ENCODE measurements around the gene GSTM2.

DNA sequence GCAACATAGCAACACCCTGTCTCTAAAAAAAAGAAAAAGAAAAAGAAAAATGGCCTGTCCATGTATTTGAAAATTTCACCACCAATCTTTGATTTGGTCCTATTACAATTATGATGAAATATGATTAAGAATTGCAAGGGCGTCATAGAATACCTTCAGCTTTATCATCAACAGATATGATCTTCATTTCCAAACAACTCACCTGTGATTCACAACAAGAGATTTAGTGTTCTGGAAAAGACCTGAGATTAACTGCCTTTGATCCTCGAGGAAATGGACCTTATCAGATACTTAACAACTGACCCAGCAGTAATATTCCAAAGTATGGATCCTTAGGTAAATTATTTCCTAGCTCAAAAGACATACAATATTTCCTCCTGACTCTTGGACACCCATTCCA, 15.5 kb upstream of the GSTM2 start:
- TF ChIP-seq GATA2 (IDR thresholded peaks at IDR 0.05; ENCODE audit: low read depth, low read length) (no peak), GATA3 (IDR thresholded peaks at IDR 0.05; ENCODE audit: low read depth, low read length) (no peak)

Measured in SH-SY5Y (cell line).